SJSA1 (cell line): Measurements from ENCODE around the gene DNAH7. TPM values are rescaled to one million over a fixed set of nuclear protein-coding genes. Genes with fewer than 3 reads are reported as not detected.

Experiments
- DNase-seq, 2 experiments: peaks; one replicate each; pipeline ENCODE4 v3.0.0-alpha.2; 2015 to 2020; ENCODE audit warnings: low spot score in 2 of 2, low read depth in 1 of 2
- H3K27ac ChIP-seq: fragments of 250-450 bp; sonication (Bioruptor Pico); 2 replicates; pipeline ENCODE4 v1.5.1; 2020; ENCODE audit warnings: mild to moderate bottlenecking, moderate library complexity
- H3K27me3 ChIP-seq: fragments of 250-450 bp; sonication (Bioruptor Pico); replicated peaks from 2 replicates; pipeline ENCODE4 v1.5.1; 2020; ENCODE audit warnings: mild to moderate bottlenecking, moderate library complexity
- H3K36me3 ChIP-seq: fragments of 250-450 bp; sonication (Bioruptor Pico); 2 replicates; pipeline ENCODE4 v1.5.1; 2020; ENCODE audit warnings: mild to moderate bottlenecking
- H3K4me1 ChIP-seq: fragments of 250-450 bp; sonication (Bioruptor Pico); replicated peaks from 2 replicates; pipeline ENCODE4 v1.6.1; 2021; ENCODE audit warnings: mild to moderate bottlenecking
- H3K4me3 ChIP-seq: fragments of 250-450 bp; sonication (Bioruptor Pico); 2 replicates; pipeline ENCODE4 v1.5.1; 2020; ENCODE audit warnings: mild to moderate bottlenecking
- H3K9me3 ChIP-seq: fragments of 250-450 bp; sonication (Bioruptor Pico); replicated peaks from 2 replicates; pipeline ENCODE4 v1.5.1; 2020; ENCODE audit warnings: mild to moderate bottlenecking
- total RNA-seq: library from RNA; depleted of rRNA; stranded (reverse); fragments of >200 nt; shearing (Covaris generic); gene quantifications from 2 replicates; pipeline ENCODE4 v1.2.3, GENCODE V29; 2014; rRNA removed

The DNAH7 gene
- total RNA-seq = under 0.01 TPM in 1 of 2 replicates, not detected in the other

DNA sequence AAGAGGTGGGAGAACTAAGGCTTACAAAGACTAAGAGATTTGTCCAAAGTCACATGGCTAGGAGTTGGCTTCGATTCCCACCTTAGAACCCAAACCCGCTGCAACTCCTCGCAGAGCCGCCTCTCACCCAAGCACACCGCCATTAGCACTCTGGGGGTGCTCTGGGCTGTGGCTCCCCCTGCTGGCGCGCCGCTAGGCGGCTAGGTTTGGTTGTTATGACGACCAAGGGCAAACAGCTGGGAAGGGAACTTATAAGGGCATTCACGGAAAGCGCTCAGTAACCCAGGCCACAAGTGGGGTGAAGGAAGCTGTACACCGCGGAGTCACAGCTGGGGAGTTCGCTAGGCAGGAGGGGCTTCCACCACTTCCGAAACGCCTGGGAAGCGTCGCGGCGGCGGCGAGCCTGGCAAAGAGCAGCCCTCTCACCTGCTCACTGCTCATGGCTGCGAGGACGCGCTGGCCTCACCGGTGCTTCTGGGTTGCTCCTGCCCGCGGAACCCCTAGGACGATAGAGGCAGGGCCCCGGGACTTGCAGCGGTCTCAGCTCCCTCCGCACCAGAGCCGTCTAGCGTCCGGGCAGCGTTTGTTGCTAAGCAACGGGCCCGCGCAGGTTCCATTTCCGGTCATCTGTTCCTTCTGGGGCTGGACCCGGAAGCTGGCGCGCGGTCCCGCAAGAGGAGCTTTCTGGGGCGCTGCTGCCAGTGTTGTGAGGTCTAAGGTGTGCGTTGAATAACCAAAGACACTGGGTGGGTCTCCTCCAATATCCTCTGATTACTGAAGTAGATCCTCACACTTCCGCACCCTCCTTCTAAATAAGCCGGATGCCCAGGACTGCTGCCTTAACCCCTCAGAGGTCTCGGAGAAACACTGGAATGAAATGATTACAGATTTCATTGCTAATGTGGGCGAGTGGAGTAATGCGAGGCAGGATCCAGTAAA, at the start of gene DNAH7:
DNAH7 (minus strand) TSS at position 567 of the 939 bp plus-strand sequence; CDS start at position 441, 126 bp downstream.
- Histone ChIP-seq H3K4me1 (peaks cover 9% of the 10 kb centered on the region; the same call in 1 of the 2 replicates), H3K27ac (peak within 1 kb of the TSS; percentile 84), H3K27me3 (no peaks in the 10 kb centered on the region; the same call in 1 of the 2 replicates), H3K9me3 (no peaks in the 10 kb centered on the region), H3K36me3 (no peaks in the 10 kb centered on the region), H3K4me3 (peak within 1 kb of the TSS; percentile 55)
- DNase-seq = peak; percentile 85 to 91

DNA sequence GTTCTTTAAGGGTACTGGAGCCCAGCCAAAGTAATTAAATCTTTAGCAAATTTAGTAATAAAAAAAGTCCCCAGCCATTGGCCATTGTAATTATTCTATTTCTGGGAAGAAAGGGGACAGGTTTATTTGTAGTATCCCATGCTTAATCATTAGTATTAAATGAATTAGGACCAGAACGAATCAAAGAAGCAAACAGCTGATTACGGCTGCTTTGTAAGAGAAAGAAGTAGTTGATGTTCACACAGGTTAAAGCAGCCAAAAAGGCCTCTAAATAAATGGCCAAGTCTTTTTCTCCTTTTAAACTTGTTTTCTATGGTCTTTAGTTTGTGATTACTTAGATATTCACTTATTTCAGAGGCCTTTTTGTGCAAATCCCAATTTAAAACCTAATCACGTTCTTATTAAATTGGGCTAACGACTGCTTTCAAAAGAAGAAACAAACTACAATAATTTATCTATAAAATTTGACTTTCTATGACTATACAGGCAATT, 48.6 kb upstream of the DNAH7 start:
- Histone ChIP-seq H3K36me3 (no peaks in the 10 kb centered on the region), H3K9me3 (no peaks in the 10 kb centered on the region), H3K4me3 (no peak overlapping the region), H3K27ac (no peak overlapping the region), H3K27me3 (no peaks in the 10 kb centered on the region), H3K4me1 (peaks cover 19% of the 10 kb centered on the region)
- no peak for DNase-seq

DNA sequence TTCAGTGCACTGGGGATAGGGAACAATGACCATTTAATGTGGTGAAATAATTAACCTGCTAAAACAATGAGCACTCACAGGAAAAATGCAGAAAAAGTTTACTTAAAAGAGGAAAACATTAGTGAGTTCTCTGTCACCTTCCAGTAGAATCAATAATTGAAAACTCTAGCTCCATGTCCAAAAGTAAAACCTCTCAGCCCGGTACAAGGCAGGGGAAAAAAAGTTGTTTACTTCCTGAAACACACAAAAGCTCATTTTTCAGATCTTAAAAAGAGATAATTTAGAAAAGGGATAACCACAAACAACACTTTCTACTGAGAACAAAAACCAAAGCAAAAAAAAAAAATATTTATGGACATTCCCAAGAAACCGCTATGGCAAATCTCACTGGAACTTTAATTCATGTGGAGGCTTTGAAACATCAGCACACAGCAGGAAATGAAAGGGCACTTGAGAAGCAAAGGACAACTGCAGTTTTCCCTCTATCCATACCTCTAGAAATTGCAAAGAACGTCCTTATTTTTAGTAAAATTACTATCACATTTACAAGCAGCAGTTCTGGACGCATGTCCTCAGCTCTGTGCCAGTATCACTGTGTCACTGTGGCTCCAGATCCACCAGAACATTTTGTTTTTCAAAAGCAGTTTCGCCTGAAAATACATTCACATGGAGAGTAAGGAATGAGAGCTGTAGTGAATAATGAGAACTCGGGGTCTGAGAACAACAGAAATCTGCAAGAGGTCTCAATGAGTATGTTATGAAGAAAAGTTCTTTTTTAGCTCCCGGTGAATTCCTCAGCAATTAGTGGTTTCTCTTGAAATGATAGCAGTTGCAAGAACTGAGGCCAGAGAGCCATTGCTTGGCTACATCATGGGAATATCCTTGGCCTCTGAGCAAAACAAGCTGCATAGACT, 44.7 kb upstream of the DNAH7 start:
- Histone ChIP-seq H3K9me3 (no peaks in the 10 kb centered on the region), H3K27ac (peak overlapping the region; percentile 97), H3K4me3 (peak overlapping the region; percentile 3; the same call in 1 of the 2 replicates), H3K36me3 (no peaks in the 10 kb centered on the region), H3K27me3 (no peaks in the 10 kb centered on the region), H3K4me1 (peaks cover 25% of the 10 kb centered on the region)
- DNase-seq = peak in 1 of 2 experiments; percentile 76

GRCh38 chr2:196112418-196113034, 43.9 kb upstream of the DNAH7 start:
- H3K4me3 ChIP-seq = no peak overlapping the region
- H3K36me3 ChIP-seq = no peaks in the 10 kb centered on the region
- peaks cover 25% of the 10 kb centered on the region for H3K4me1 ChIP-seq
- H3K9me3 ChIP-seq = no peaks in the 10 kb centered on the region
- peak in 1 of 2 experiments; percentile 74 for DNase-seq
- no peaks in the 10 kb centered on the region for H3K27me3 ChIP-seq
- peak overlapping the region; percentile 97 for H3K27ac ChIP-seq

DNA sequence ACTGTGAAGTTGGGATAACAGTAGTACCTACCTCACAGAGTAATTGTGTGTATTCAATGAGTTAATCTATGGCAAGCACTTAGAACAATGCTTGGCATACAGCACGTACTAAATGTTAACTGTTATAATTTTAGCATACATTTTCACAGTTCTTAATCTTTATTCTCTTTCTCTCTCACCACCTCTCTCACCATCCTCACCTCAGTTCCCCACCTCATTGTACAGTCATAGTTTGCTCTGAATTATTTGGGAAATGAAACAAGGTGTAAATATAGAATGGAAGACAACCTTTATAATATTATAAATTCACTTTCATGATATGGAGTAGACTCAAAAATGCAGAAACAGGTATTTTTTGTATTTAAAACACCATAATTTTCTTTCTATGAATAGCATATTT, 40.0 kb upstream of the DNAH7 start:
- Histone ChIP-seq H3K27ac (no peak overlapping the region), H3K36me3 (no peaks in the 10 kb centered on the region), H3K9me3 (no peaks in the 10 kb centered on the region), H3K4me3 (no peak overlapping the region), H3K4me1 (peaks cover 19% of the 10 kb centered on the region), H3K27me3 (no peaks in the 10 kb centered on the region)
- DNase-seq = no peak

GRCh38 chr2:196105951-196106350, 37.3 kb upstream of the DNAH7 start:
- Histone ChIP-seq H3K4me1 (no peaks in the 10 kb centered on the region), H3K9me3 (no peaks in the 10 kb centered on the region), H3K27me3 (no peaks in the 10 kb centered on the region), H3K27ac (no peak overlapping the region), H3K36me3 (no peaks in the 10 kb centered on the region), H3K4me3 (no peak overlapping the region)
- no peak for DNase-seq

DNA sequence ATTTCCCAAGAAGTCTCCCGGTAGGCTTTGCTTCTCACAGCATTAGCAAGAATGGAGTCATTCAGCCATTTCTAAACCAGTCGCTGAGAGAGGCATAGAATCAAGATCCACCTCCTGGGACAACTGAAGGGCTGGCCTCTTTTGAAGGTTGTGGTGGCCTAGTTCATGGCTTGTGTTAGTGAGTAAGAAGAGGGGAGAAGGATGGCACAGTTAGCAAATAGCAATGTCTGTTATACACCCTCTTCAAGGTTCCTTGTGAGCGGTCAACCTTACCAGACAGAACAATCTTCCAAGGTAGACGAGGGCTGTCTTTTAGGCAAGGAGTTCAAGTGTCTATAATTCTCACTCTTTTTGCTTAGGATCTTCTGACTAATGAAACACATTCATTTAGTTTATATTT, 35.4 kb upstream of the DNAH7 start:
- no peak overlapping the region for H3K27ac ChIP-seq
- DNase-seq = no peak

GRCh38 chr2:196103626-196104025, 35.0 kb upstream of the DNAH7 start:
- no peaks in the 10 kb centered on the region for H3K36me3 ChIP-seq
- H3K9me3 ChIP-seq = no peaks in the 10 kb centered on the region
- no peaks in the 10 kb centered on the region for H3K27me3 ChIP-seq
- H3K27ac ChIP-seq = no peak overlapping the region
- H3K4me1 ChIP-seq = no peaks in the 10 kb centered on the region
- no peak overlapping the region for H3K4me3 ChIP-seq
- DNase-seq = no peak

More for the DNA sequence above, 35.4 kb upstream of the DNAH7 start:
- H3K4me1 ChIP-seq = no peaks in the 10 kb centered on the region
- no peak overlapping the region for H3K4me3 ChIP-seq
- H3K9me3 ChIP-seq = no peaks in the 10 kb centered on the region
- H3K36me3 ChIP-seq = no peaks in the 10 kb centered on the region
- no peaks in the 10 kb centered on the region for H3K27me3 ChIP-seq

DNA sequence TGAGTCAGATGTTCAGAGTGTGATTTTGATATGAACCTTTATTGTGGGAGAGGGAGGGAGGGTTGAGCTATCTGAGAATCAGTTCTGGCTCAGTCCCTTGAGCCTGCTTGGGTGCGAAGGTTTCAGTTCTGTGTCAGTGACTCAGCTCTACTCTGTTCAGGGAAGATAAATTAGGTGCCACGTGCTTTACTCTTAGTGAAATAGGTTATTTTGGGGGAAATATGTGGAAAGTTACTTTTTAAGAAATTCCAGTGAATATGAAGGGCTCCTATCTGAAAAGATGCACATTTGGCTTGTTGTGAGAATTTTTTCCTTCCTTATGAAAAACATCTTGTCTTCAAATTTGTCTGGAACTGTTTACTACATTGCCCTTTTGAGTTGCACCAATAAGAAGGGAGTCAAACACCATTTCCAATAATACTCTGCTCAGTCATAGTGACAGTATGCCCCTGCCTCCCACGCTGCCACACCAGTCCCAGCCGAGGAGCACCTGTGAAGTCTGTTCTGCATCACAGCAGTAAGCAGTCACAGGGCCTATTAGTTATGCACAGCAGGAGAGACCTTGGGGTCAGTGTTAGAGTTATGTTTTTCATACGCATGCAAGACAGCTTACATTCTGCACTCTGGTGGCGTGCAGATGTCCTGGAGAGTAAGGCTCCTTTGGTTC, 32.8 kb upstream of the DNAH7 start:
- no peaks in the 10 kb centered on the region for H3K36me3 ChIP-seq
- H3K27ac ChIP-seq = no peak overlapping the region
- H3K9me3 ChIP-seq = no peaks in the 10 kb centered on the region
- H3K4me3 ChIP-seq = no peak overlapping the region
- no peaks in the 10 kb centered on the region for H3K27me3 ChIP-seq
- DNase-seq = no peak
- no peaks in the 10 kb centered on the region for H3K4me1 ChIP-seq

DNA sequence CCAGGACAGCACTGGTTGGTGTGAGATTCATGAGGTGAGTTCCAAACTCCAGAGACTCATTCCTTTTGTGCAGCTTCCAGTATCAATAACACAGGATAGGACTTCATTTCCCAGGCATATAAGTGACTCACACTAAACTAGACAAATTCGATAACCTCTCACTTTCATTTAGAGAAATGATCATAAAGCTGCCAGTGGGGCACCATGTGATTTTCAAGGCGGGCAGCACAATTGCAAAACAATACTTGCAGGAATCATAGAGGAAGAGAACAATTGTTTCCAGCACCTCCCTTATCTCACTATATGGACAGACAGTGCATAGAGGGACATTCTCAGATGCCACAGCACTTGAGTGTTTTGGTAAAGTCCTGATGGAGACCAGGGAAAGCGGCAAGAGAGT, 31.3 kb upstream of the DNAH7 start:
- Histone ChIP-seq H3K27me3 (no peaks in the 10 kb centered on the region), H3K9me3 (no peaks in the 10 kb centered on the region), H3K4me3 (no peak overlapping the region), H3K36me3 (no peaks in the 10 kb centered on the region), H3K27ac (no peak overlapping the region), H3K4me1 (no peaks in the 10 kb centered on the region)
- DNase-seq = no peak

DNA sequence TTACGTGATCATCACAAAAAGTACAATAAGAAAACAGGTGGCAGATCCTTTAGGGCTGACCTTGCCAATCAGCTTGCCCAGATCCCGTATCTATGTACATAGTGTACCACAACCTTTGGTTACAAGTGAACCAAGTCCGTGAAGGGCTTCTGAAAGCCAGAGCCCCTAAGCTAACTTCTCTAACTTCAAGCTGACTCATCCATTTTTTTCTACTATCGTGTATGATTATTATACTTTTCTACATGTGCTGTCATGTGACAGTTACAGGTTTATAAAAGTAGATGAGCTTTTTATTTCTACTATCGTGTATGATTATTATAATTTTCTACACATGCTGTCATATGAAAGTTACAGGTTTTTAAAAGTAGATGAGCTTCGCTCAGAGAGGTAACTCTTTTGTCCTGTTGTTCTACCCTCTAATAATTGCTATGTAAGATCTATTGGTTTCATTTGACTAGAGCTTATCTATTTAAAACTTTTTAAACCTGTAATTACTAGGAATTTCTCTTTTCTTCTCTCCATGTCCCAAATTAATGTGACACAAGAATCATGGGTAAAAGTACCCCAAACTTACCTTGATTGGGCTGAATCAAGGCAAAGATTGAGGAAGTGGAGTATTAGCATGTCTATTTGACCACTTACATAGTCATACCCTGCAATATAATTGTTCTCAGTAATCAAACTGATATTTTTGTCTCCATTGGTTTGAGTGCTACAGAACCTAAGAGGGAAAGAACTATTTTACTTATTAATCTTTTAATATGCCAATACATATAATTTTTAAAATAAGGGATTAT, 29.4 kb upstream of the DNAH7 start:
- no peak for DNase-seq
- Histone ChIP-seq H3K27me3 (no peaks in the 10 kb centered on the region), H3K4me1 (no peaks in the 10 kb centered on the region), H3K27ac (no peak overlapping the region), H3K4me3 (no peak overlapping the region), H3K36me3 (no peaks in the 10 kb centered on the region), H3K9me3 (no peaks in the 10 kb centered on the region)

GRCh38 chr2:196096982-196097745, 28.5 kb upstream of the DNAH7 start:
- DNase-seq = no peak
- Histone ChIP-seq H3K4me1 (no peaks in the 10 kb centered on the region), H3K9me3 (no peaks in the 10 kb centered on the region), H3K36me3 (no peaks in the 10 kb centered on the region), H3K27me3 (no peaks in the 10 kb centered on the region), H3K4me3 (no peak overlapping the region), H3K27ac (no peak overlapping the region)
